ENCODE data around the gene PRDM12.

Gene PRDM12

GRCh38 chr9:130635721-130636647 is 28.4 kb upstream of the PRDM12 start:
- no peak for DNase-seq (ENCODE audit: low spot score)

GRCh38 chr9:130636648-130637020 is 27.8 kb upstream of the PRDM12 start:
- DNase-seq (ENCODE audit: low spot score): no peak

- DNase-seq (ENCODE audit: low spot score): no peak
These were observed 25.9 kb upstream of the PRDM12 start for GRCh38 chr9:130638284-130639123.

- DNase-seq (ENCODE audit: low spot score): no peak
These were observed 25.1 kb upstream of the PRDM12 start for GRCh38 chr9:130639124-130639765.

- no peak for DNase-seq (ENCODE audit: low spot score)
These were observed 24.4 kb upstream of the PRDM12 start for GRCh38 chr9:130639866-130640555.

- no peak for DNase-seq (ENCODE audit: low spot score)
These were observed 23.7 kb upstream of the PRDM12 start for GRCh38 chr9:130640681-130641080.

GRCh38 chr9:130642926-130643325 is 21.5 kb upstream of the PRDM12 start:
- no peak for DNase-seq (ENCODE audit: low spot score)

GRCh38 chr9:130651221-130651620 is 13.2 kb upstream of the PRDM12 start:
- no peak for DNase-seq (ENCODE audit: low spot score)

- no peak for DNase-seq (ENCODE audit: low spot score)
These were observed 12.6 kb upstream of the PRDM12 start for GRCh38 chr9:130651752-130652151.

GRCh38 chr9:130654879-130655278 is 9.5 kb upstream of the PRDM12 start:
- no peak for DNase-seq (ENCODE audit: low spot score)

GRCh38 chr9:130658893-130659698 is 5.3 kb upstream of the PRDM12 start:
- DNase-seq (ENCODE audit: low spot score): no peak

GRCh38 chr9:130659699-130660248 is 4.6 kb upstream of the PRDM12 start:
- no peak for DNase-seq (ENCODE audit: low spot score)

GRCh38 chr9:130660326-130660682 is 4.1 kb upstream of the PRDM12 start:
- no peak for DNase-seq (ENCODE audit: low spot score)

- DNase-seq (ENCODE audit: low spot score): no peak
These were observed 3.5 kb upstream of the PRDM12 start for GRCh38 chr9:130660683-130661450.

- DNase-seq (ENCODE audit: low spot score): no peak
These were observed 2.8 kb upstream of the PRDM12 start for GRCh38 chr9:130661451-130662098.

GRCh38 chr9:130662099-130662969 is 2.1 kb upstream of the PRDM12 start:
- no peak for DNase-seq (ENCODE audit: low spot score)

GRCh38 chr9:130662970-130663257 is 1.5 kb upstream of the PRDM12 start:
- no peak for DNase-seq (ENCODE audit: low spot score)

GRCh38 chr9:130663258-130663976 is 977 bp upstream of the PRDM12 start:
- DNase-seq (ENCODE audit: low spot score): no peak

Data from AG08395 (cell line).